CD14-positive monocyte (primary cell): Measurements from ENCODE around the gene CPT2. TPM values are rescaled to one million over a fixed set of nuclear protein-coding genes. Genes with fewer than 3 reads are reported as not detected.

Source experiments
- DNase-seq, 3 donors: peaks; one replicate each; pipeline ENCODE4 v3.0.0-alpha.2; 2011 to 2022
- H2AFZ ChIP-seq: 2 replicates; pipeline ENCODE4 v1.6.0; 2012; ENCODE audit warnings: mild to moderate bottlenecking, low read depth, low read length, inconsistent platforms; ENCODE audit not compliant: insufficient read depth, poor library complexity, severe bottlenecking
- H3K27ac ChIP-seq, 2 donors: 1 replicate in 1 of 2; 2 replicates in 1 of 2; pipeline ENCODE4 v1.5.1; 2012 to 2013; ENCODE audit warnings: low read length in 2 of 2, control low read depth in 1 of 2, inconsistent platforms in 1 of 2, low read depth in 1 of 2, mild to moderate bottlenecking in 1 of 2
- H3K27me3 ChIP-seq, 2 donors: one replicate each; pipeline versions ENCODE4 v1.6.0 to v1.6.1; 2011 to 2013; ENCODE audit warnings: low read length in 2 of 2; ENCODE audit not compliant: control insufficient read depth in 2 of 2, insufficient read depth in 2 of 2
- H3K36me3 ChIP-seq, 2 donors: replicated peaks in 1 of 2; 1 replicate in 1 of 2; 2 replicates in 1 of 2; pipeline versions ENCODE4 v1.5.1 to v1.6.1; 2012 to 2013; ENCODE audit warnings: low read length in 2 of 2, control low read depth in 1 of 2, inconsistent platforms in 1 of 2, mild to moderate bottlenecking in 1 of 2; ENCODE audit not compliant: insufficient read depth in 2 of 2, control insufficient read depth in 1 of 2
- H3K4me1 ChIP-seq, 2 donors: 1 replicate in 1 of 2; 2 replicates in 1 of 2; pipeline versions ENCODE4 v1.5.1 to v1.6.1; 2012 to 2013; ENCODE audit warnings: low read length in 2 of 2, control low read depth in 1 of 2, inconsistent platforms in 1 of 2, mild to moderate bottlenecking in 1 of 2, moderate library complexity in 1 of 2; ENCODE audit not compliant: insufficient read depth in 2 of 2, control insufficient read depth in 1 of 2
- H3K4me2 ChIP-seq: replicated peaks from 2 replicates; pipeline ENCODE3; 2012; ENCODE audit warnings: low read length, moderate library complexity, mild to moderate bottlenecking; ENCODE audit not compliant: poor library complexity, severe bottlenecking; ENCODE audit errors: extremely low read depth
- H3K4me3 ChIP-seq, 3 experiments: fragments of 200-600 bp in 1 of 3; sonication (generic) in 1 of 3; replicated peaks in 1 of 3; 1 replicate in 2 of 3; 2 replicates in 1 of 3; pipeline ENCODE4 v1.5.1; 2011 to 2013; ENCODE audit warnings: low read length in 3 of 3, mild to moderate bottlenecking in 3 of 3, control low read depth in 2 of 3, low read depth in 2 of 3, inconsistent platforms in 1 of 3, moderate library complexity in 1 of 3
- H3K79me2 ChIP-seq: 2 replicates; pipeline ENCODE4 v1.6.0; 2012; ENCODE audit warnings: mild to moderate bottlenecking, control low read depth, inconsistent platforms, low read length, moderate library complexity; ENCODE audit not compliant: insufficient read depth
- H3K9ac ChIP-seq: 2 replicates; pipeline ENCODE4 v1.6.0; 2017; ENCODE audit warnings: low read length, mild to moderate bottlenecking; ENCODE audit not compliant: insufficient read depth, poor library complexity, severe bottlenecking
- H3K9me3 ChIP-seq, 2 donors: replicated peaks in 1 of 2; 1 replicate in 1 of 2; 2 replicates in 1 of 2; pipeline versions ENCODE4 v1.5.1 to v1.6.1; 2012 to 2013; ENCODE audit warnings: low read length in 2 of 2, control low read depth in 1 of 2; ENCODE audit not compliant: control insufficient read depth in 1 of 2, insufficient read depth in 1 of 2
- H4K20me1 ChIP-seq: 2 replicates; pipeline ENCODE4 v1.6.0; 2012; ENCODE audit warnings: mild to moderate bottlenecking, low read length, control low read depth, moderate library complexity; ENCODE audit not compliant: insufficient read depth
- H3K27ac Mint-ChIP-seq, 7 donors: one replicate each; pipeline ENCODE4 v1.8.0; 2020; ENCODE audit warnings: mild to moderate bottlenecking in 7 of 7, mixed read lengths in 7 of 7, moderate library complexity in 6 of 7, inconsistent platforms in 2 of 7
- H3K27me3 Mint-ChIP-seq, 3 donors: one replicate each; pipeline ENCODE4 v1.8.0; 2021 to 2022; ENCODE audit warnings: low read depth in 3 of 3, mild to moderate bottlenecking in 3 of 3, mixed read lengths in 3 of 3, moderate library complexity in 3 of 3, inconsistent platforms in 1 of 3
- H3K36me3 Mint-ChIP-seq, 2 donors: one replicate each; pipeline ENCODE4 v1.8.0; 2020; ENCODE audit warnings: mixed read lengths in 2 of 2, inconsistent platforms in 1 of 2, mild to moderate bottlenecking in 1 of 2
- H3K4me1 Mint-ChIP-seq: one replicate; pipeline ENCODE4 v1.8.0; 2020; ENCODE audit warnings: mild to moderate bottlenecking, mixed read lengths
- H3K4me3 Mint-ChIP-seq, 2 donors: one replicate each; pipeline ENCODE4 v1.8.0; 2020; ENCODE audit warnings: mild to moderate bottlenecking in 2 of 2, mixed read lengths in 2 of 2, moderate library complexity in 1 of 2
- H3K9me3 Mint-ChIP-seq, 7 donors: one replicate each; pipeline ENCODE4 v1.8.0; 2020 to 2022; ENCODE audit warnings: mixed read lengths in 7 of 7, mild to moderate bottlenecking in 6 of 7, moderate library complexity in 6 of 7, inconsistent platforms in 2 of 7
- CTCF ChIP-seq: fragments of 200-600 bp; IDR thresholded peaks from one replicate; pipeline ENCODE4 v1.8.0; 2022; ENCODE audit warnings: antibody characterized with exemption, mild to moderate bottlenecking
- WGBS: methylation state at CpG from one replicate; pipeline ENCODE4 v1.1.5; 2013; ENCODE audit warnings: missing lambda C conversion rate; ENCODE audit not compliant: insufficient coverage; 5-methylcytosine and 5-hydroxymethylcytosine counted together
- intact Hi-C, 2 donors: fragments of 100-400 bp; cut with micrococcal nuclease; formaldehyde crosslinking; loops; one replicate each; pipeline versions ENCODE4 v1.15.0 to v1.15.1; 2023
- polyA plus RNA-seq, 3 donors: library from polyadenylated mRNA; depleted of rRNA in 1 of 3; unstranded in 2 of 3; stranded (reverse) in 1 of 3; fragments of 300-500 nt in 2 of 3; fragments of >200 nt in 1 of 3; fragmentation: Illumina TruSeq in 2 of 3; gene quantifications; 1 replicate in 2 of 3; 2 replicates in 1 of 3; pipeline ENCODE4 v1.2.3, GENCODE V29; 2012 to 2021

CPT2 gene
- polyA plus RNA-seq, 3 donors = 7.6 to 29.6 (median 20.2) TPM

DNA sequence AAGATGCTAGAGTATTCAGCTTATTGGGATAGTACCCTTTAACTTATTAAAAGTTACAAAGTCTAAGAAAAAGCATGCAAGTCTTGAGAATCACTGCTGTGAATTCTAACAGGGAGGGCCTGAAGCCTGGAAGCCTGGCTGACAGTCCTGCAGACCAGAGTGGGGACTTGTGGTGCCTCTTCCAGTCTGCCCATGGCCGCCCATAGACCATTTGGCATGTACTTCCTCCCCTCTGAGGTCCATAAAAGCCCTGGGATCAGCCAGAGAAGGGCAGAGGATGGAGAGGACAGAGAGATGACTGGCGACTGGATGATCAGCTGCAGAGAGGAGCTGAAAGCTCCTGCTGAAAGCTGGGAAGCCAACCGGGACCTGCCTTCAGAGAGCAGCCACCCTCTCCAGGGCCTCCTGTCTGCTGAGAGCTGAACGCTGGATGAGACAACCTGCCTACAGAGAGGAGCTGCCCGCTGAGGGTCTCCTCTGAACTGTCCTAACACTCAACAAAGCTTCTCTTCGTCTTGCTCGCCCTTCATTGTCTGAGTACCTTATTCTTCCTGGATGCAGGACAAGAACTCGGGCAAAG lies 41.7 kb upstream of the CPT2 start:
- TF ChIP-seq CTCF = no peak
- H3K9me3 Mint-ChIP-seq = no peaks in the 10 kb centered on the region

DNA sequence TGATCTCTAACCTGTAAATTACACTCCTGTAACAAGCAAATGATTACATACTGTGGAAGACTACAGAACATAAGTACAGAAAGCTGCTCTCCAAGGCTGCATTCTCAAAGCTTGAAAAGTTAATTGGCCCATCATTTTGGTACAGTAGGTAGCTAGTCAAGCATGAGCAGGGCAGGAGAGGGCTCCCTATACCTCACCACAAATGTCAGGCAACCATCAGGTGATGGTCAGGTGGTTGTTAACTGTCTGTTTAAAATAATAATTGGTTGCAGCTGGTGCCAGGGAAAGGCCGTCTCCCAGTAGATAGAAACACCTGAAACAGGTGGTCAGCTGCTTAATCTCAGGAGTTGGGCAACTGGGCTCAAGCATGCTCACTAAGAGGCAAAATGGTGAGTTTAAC lies 41.1 kb upstream of the CPT2 start:
- Mint-ChIP-seq H3K4me3 (no peak overlapping the region), H3K27ac (no peak overlapping the region), H3K27me3 (peaks cover 2 to 9% (median 3%) of the 10 kb centered on the region in 3 donors), H3K4me1 (no peaks in the 10 kb centered on the region), H3K9me3 (no peaks in the 10 kb centered on the region), H3K36me3 (no peaks in the 10 kb centered on the region)
- no peak for TF ChIP-seq CTCF
- H3K4me3 ChIP-seq = no peak overlapping the region
- H3K36me3 ChIP-seq = no peaks in the 10 kb centered on the region
- H3K79me2 ChIP-seq = no peaks in the 10 kb centered on the region
- no peaks in the 10 kb centered on the region for H3K27me3 ChIP-seq
- intact Hi-C loops = no loop called here
- H3K27ac ChIP-seq = no peak overlapping the region
- H3K9ac ChIP-seq = no peak overlapping the region
- H3K4me2 ChIP-seq = no peak overlapping the region
- WGBS = 80% methylated on average over 1 of the region's 1 CpG
- no peak for DNase-seq
- no peaks in the 10 kb centered on the region for H3K4me1 ChIP-seq
- H2AFZ ChIP-seq = no peak overlapping the region
- no peaks in the 10 kb centered on the region for H3K9me3 ChIP-seq
- H4K20me1 ChIP-seq = no peaks in the 10 kb centered on the region

More for the DNA sequence above, 41.7 kb upstream of the CPT2 start:
- DNase-seq = no peak
- Mint-ChIP-seq H3K4me1 (no peaks in the 10 kb centered on the region), H3K4me3 (no peak overlapping the region), H3K27me3 (peaks cover 2 to 9% (median 3%) of the 10 kb centered on the region in 3 donors), H3K27ac (no peak overlapping the region), H3K36me3 (no peaks in the 10 kb centered on the region)
- no peak overlapping the region for H3K9ac ChIP-seq
- H3K36me3 ChIP-seq = no peaks in the 10 kb centered on the region
- H2AFZ ChIP-seq = no peak overlapping the region
- no peaks in the 10 kb centered on the region for H3K27me3 ChIP-seq
- H3K79me2 ChIP-seq = no peaks in the 10 kb centered on the region
- no peak overlapping the region for H3K4me2 ChIP-seq
- no peaks in the 10 kb centered on the region for H4K20me1 ChIP-seq
- H3K9me3 ChIP-seq = no peaks in the 10 kb centered on the region
- no peak overlapping the region for H3K4me3 ChIP-seq
- intact Hi-C loops = no loop called here
- 97% methylated on average over 7 of the region's 8 CpGs for WGBS
- H3K27ac ChIP-seq = no peak overlapping the region
- no peaks in the 10 kb centered on the region for H3K4me1 ChIP-seq
